IMR-90 (cell line): ENCODE data around the gene SLC22A14.

Experiments used
- TF ChIP-seq, protein P1 (sequence below): conservative IDR thresholded peaks from 2 replicates; pipeline ENCODE4 v1.5.1; 2012; ENCODE audit warnings: mild to moderate bottlenecking, low read depth, low read length, improper control_type of control experiment
- TF ChIP-seq, protein P2 (sequence below): fragments of 150-350 bp; IDR thresholded peaks from 2 replicates; pipeline ENCODE4 v1.6.1; 2017; ENCODE audit warnings: mild to moderate bottlenecking, antibody characterized with exemption, low read length, low read depth

GRCh38 chr3:38360345-38360744, 78.3 kb downstream of the SLC22A14 start:
- TF ChIP-seq, protein P1, sequence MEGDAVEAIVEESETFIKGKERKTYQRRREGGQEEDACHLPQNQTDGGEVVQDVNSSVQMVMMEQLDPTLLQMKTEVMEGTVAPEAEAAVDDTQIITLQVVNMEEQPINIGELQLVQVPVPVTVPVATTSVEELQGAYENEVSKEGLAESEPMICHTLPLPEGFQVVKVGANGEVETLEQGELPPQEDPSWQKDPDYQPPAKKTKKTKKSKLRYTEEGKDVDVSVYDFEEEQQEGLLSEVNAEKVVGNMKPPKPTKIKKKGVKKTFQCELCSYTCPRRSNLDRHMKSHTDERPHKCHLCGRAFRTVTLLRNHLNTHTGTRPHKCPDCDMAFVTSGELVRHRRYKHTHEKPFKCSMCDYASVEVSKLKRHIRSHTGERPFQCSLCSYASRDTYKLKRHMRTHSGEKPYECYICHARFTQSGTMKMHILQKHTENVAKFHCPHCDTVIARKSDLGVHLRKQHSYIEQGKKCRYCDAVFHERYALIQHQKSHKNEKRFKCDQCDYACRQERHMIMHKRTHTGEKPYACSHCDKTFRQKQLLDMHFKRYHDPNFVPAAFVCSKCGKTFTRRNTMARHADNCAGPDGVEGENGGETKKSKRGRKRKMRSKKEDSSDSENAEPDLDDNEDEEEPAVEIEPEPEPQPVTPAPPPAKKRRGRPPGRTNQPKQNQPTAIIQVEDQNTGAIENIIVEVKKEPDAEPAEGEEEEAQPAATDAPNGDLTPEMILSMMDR, result no peak
- TF ChIP-seq, protein P2, sequence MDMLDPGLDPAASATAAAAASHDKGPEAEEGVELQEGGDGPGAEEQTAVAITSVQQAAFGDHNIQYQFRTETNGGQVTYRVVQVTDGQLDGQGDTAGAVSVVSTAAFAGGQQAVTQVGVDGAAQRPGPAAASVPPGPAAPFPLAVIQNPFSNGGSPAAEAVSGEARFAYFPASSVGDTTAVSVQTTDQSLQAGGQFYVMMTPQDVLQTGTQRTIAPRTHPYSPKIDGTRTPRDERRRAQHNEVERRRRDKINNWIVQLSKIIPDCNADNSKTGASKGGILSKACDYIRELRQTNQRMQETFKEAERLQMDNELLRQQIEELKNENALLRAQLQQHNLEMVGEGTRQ, result no peak
